OCI-LY3 (cell line): Measurements from ENCODE around the gene CLSTN1.

Experiments
- H2AFZ ChIP-seq: fragments of 200-600, 300-600 bp; shearing (Covaris generic); 2 replicates; pipeline ENCODE4 v1.6.0; 2014; ENCODE audit warnings: antibody characterized with exemption, low read depth, low read length
- H3K27ac ChIP-seq: fragments of 200-600, 300-600 bp; sonication (generic); 2 replicates; pipeline ENCODE4 v1.5.1; 2014; ENCODE audit warnings: mild to moderate bottlenecking, low read length, moderate library complexity, mixed read lengths
- H3K27me3 ChIP-seq: fragments of 200-600, 300-600 bp; sonication (generic); 2 replicates; pipeline ENCODE4 v1.6.1; 2014; ENCODE audit warnings: low read depth, low read length, mixed read lengths
- H3K36me3 ChIP-seq: fragments of 200-600, 300-600 bp; sonication (generic); replicated peaks from 2 replicates; pipeline ENCODE3; 2014; ENCODE audit warnings: low read depth, low read length, mixed read lengths
- H3K4me1 ChIP-seq: fragments of 300-600, 200-600 bp; sonication (generic); 2 replicates; pipeline ENCODE4 v1.6.1; 2014; ENCODE audit warnings: low read length, mixed read lengths
- H3K4me2 ChIP-seq: fragments of 200-600, 300-600 bp; sonication (generic); 2 replicates; pipeline ENCODE4 v1.6.1; 2014; ENCODE audit warnings: low read length, mixed read lengths
- H3K4me3 ChIP-seq: fragments of 300-600, 200-600 bp; sonication (generic); 2 replicates; pipeline ENCODE4 v1.5.1; 2014; ENCODE audit warnings: antibody characterized with exemption, mild to moderate bottlenecking, low read length, moderate library complexity
- H3K79me2 ChIP-seq: fragments of 300-600, 200-600 bp; shearing (Covaris generic); 2 replicates; pipeline ENCODE4 v1.6.1; 2014; ENCODE audit warnings: mild to moderate bottlenecking, low read length, mixed read lengths
- H3K9ac ChIP-seq: fragments of 300-600, 200-600 bp; shearing (Covaris generic); 2 replicates; pipeline ENCODE4 v1.6.0; 2014; ENCODE audit warnings: mild to moderate bottlenecking, low read length, moderate library complexity
- H3K9me3 ChIP-seq: fragments of 200-600, 300-600 bp; shearing (Covaris generic); 2 replicates; pipeline ENCODE4 v1.6.1; 2014; ENCODE audit warnings: low read length, mixed read lengths; ENCODE audit not compliant: insufficient read depth
- H4K20me1 ChIP-seq: fragments of 200-600, 300-600 bp; sonication (generic); 2 replicates; pipeline ENCODE4 v1.6.1; 2016; ENCODE audit warnings: low read length, mixed read lengths; ENCODE audit not compliant: insufficient read depth
- EZH2phosphoT487 ChIP-seq: fragments of 200-600 bp; shearing (Covaris generic); IDR thresholded peaks from 2 replicates; pipeline ENCODE4 v1.6.1; 2018; ENCODE audit warnings: antibody characterized with exemption, mixed run types, low read depth
- TF ChIP-seq, protein P1 (sequence below): fragments of 200-600, 300-600 bp; sonication (generic); IDR thresholded peaks from 2 replicates; pipeline ENCODE4 v1.5.1; 2014; ENCODE audit warnings: antibody characterized with exemption, low read length, low read depth

CLSTN1 gene

DNA sequence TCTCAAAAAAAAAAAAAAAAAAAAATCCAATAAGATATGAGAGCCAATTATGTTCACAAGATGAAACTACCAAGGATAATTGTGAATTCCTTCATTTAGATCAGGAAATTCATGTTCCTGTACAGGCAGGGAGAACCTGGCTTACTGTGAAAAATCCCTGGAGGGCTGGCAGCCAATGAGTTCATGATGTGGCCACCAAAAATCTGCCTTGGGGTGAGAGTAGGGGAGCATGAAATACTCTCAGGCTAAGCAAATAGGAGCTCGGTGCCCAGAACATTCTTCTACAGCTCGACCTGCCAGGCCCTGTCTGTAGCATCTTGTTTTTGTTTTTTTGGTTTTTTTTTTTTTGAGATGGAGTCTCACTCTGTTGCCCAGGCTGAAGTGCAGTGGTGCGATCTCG lies 122.1 kb downstream of the CLSTN1 start:
- H3K4me1 ChIP-seq, result peaks cover 14% of the 10 kb centered on the region
- no peak overlapping the region for H2AFZ ChIP-seq
- H3K36me3 ChIP-seq, result peaks cover 35% of the 10 kb centered on the region
- H3K4me3 ChIP-seq, result no peak overlapping the region
- no peak for TF ChIP-seq EZH2phosphoT487
- TF ChIP-seq, protein P1, sequence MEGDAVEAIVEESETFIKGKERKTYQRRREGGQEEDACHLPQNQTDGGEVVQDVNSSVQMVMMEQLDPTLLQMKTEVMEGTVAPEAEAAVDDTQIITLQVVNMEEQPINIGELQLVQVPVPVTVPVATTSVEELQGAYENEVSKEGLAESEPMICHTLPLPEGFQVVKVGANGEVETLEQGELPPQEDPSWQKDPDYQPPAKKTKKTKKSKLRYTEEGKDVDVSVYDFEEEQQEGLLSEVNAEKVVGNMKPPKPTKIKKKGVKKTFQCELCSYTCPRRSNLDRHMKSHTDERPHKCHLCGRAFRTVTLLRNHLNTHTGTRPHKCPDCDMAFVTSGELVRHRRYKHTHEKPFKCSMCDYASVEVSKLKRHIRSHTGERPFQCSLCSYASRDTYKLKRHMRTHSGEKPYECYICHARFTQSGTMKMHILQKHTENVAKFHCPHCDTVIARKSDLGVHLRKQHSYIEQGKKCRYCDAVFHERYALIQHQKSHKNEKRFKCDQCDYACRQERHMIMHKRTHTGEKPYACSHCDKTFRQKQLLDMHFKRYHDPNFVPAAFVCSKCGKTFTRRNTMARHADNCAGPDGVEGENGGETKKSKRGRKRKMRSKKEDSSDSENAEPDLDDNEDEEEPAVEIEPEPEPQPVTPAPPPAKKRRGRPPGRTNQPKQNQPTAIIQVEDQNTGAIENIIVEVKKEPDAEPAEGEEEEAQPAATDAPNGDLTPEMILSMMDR, result no peak
- H3K27me3 ChIP-seq, result no peaks in the 10 kb centered on the region
- peaks cover 54% of the 10 kb centered on the region for H4K20me1 ChIP-seq
- no peaks in the 10 kb centered on the region for H3K9me3 ChIP-seq
- H3K27ac ChIP-seq, result no peak overlapping the region
- no peak overlapping the region for H3K4me2 ChIP-seq
- peaks cover 98% of the 10 kb centered on the region for H3K79me2 ChIP-seq
- no peak overlapping the region for H3K9ac ChIP-seq

DNA sequence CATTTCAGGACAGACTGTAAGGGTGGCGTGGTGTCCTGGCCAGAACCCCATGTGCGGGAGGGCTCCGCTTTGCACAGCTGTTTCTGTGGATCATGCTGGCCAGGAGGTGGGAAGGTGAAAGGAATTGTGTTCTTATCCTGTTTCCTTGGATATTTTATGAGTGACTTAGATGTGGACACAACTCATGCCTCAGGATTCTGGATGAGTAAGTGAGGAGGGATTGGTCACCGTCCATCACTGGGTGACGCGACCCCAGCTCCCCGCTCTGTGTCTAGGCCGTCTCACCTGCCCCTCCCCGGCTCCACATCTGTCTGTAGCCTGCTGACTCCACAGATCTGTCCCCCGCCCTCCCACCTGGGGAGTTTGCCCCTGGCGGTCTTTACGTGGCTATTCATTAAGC lies 123.4 kb downstream of the CLSTN1 start:
- Histone ChIP-seq H3K27me3 (no peaks in the 10 kb centered on the region), H3K9ac (no peak overlapping the region), H4K20me1 (peaks cover 48% of the 10 kb centered on the region), H3K4me3 (no peak overlapping the region), H3K79me2 (peaks cover 97% of the 10 kb centered on the region), H3K9me3 (no peaks in the 10 kb centered on the region), H3K4me1 (peaks cover 14% of the 10 kb centered on the region), H3K36me3 (peaks cover 32% of the 10 kb centered on the region), H3K4me2 (no peak overlapping the region), H3K27ac (no peak overlapping the region), H2AFZ (no peak overlapping the region)
- no peak for TF ChIP-seq EZH2phosphoT487
- TF ChIP-seq, protein P1, result no peak

DNA sequence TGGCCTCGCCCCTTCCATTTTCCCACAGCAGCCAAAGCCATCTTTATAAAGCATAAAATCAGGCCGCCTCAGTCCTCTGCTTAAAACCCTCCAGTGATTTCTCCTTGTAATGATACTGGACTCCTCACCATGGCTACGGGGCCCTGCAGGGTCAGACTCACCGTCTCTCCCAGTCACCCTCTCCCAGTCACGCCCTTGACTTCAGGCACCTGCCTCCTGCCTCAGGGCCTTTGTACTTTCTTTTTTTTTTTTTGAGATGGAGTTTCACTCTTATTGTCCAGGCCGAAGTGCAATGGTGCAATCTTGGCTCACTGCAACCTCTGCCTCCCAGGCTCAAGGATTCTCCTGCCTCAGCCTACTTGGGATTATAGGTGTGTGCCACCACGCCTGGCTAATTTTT lies 124.4 kb downstream of the CLSTN1 start:
- peaks cover 32% of the 10 kb centered on the region for H3K36me3 ChIP-seq
- H3K9ac ChIP-seq, result no peak overlapping the region
- no peak overlapping the region for H3K4me2 ChIP-seq
- H3K27me3 ChIP-seq, result no peaks in the 10 kb centered on the region
- H4K20me1 ChIP-seq, result peaks cover 44% of the 10 kb centered on the region
- no peak overlapping the region for H3K4me3 ChIP-seq
- peaks cover 7% of the 10 kb centered on the region for H3K4me1 ChIP-seq
- TF ChIP-seq, protein P1, result no peak
- TF ChIP-seq EZH2phosphoT487, result no peak
- no peaks in the 10 kb centered on the region for H3K9me3 ChIP-seq
- no peak overlapping the region for H3K27ac ChIP-seq
- H2AFZ ChIP-seq, result no peak overlapping the region
- peaks cover 97% of the 10 kb centered on the region for H3K79me2 ChIP-seq

DNA sequence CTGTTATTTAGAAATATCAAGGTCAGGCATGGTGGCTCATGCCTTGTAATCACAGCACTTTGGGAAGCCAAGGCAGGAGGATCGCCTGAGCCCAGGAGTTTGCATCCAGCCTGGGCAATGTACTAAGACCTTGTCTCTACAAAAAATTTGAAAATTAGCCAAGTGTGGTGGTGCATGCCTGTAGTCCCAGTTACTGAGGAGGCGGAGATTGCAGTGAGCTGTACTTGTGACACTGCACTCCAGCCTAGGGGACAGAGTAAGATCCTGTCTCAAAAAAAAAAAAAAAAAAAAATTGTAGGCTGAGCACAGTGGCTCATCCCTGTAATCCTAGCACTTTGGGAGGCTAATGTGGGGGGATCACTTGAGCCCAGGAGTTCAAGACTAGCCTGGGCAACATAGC lies 127.0 kb downstream of the CLSTN1 start:
- Histone ChIP-seq H3K4me2 (no peak overlapping the region), H3K36me3 (peaks cover 24% of the 10 kb centered on the region), H3K27me3 (no peaks in the 10 kb centered on the region), H3K27ac (no peak overlapping the region), H2AFZ (no peak overlapping the region), H3K79me2 (peaks cover 97% of the 10 kb centered on the region), H4K20me1 (peaks cover 37% of the 10 kb centered on the region), H3K4me1 (no peaks in the 10 kb centered on the region), H3K9ac (no peak overlapping the region), H3K4me3 (no peak overlapping the region), H3K9me3 (no peaks in the 10 kb centered on the region)
- TF ChIP-seq, protein P1, result no peak
- no peak for TF ChIP-seq EZH2phosphoT487
